ENCODE results near the gene CNTNAP5. TPM values are rescaled to one million over a fixed set of nuclear protein-coding genes. Genes with fewer than 3 reads are reported as not detected.

The CNTNAP5 gene
- total and polyA plus RNA-seq, 2 donors (not counting 1 experiment from before 2014, with no cell fraction given) = not detected

GRCh38 chr2:124045894-124046293 is 20.8 kb downstream of the CNTNAP5 start:
- no peak overlapping the region for H2AFZ ChIP-seq (ENCODE audit: insufficient read depth, low read depth, low read length, poor library complexity, severe bottlenecking)
- Mint-ChIP-seq H3K9me3 (ENCODE audit: insufficient read depth) (no peaks in the 10 kb centered on the region), H3K27me3 (no peaks in the 10 kb centered on the region), H3K27ac (no peak overlapping the region), H3K4me1 (no peaks in the 10 kb centered on the region), H3K4me3 (no peak overlapping the region)
- no peak overlapping the region for H3K4me2 ChIP-seq (replicated peaks; ENCODE audit: low read depth, low read length, poor library complexity, severe bottlenecking)
- 71% methylated on average over 1 of the region's 2 CpGs for WGBS (ENCODE audit: insufficient coverage)
- no peak overlapping the region for H3K9ac ChIP-seq (ENCODE audit: low read length)
- ATAC-seq (ENCODE audit: low read depth) (no peak), DNase-seq (no peak)
- no peaks in the 10 kb centered on the region for H3K4me1 ChIP-seq (ENCODE audit: control insufficient read depth in 2 of 2, insufficient read depth in 2 of 2, low read length in 2 of 2)
- CTCF ChIA-PET = no interaction called here
- TF ChIP-seq CTCF (IDR thresholded peaks at IDR 0.05) (no peak), EZH2 (IDR thresholded peaks at IDR 0.05; ENCODE audit: borderline replicate concordance, insufficient read depth, low read depth, low read length, poor library complexity, severe bottlenecking) (no peak)
- intact Hi-C loops (cut with micrococcal nuclease) = no loop called here
- no peaks in the 10 kb centered on the region for H3K27me3 ChIP-seq (replicated peaks in 1 of 4; ENCODE audit: control extremely low read depth in 1 of 4, control insufficient read depth in 3 of 4, insufficient read depth in 4 of 4, low read length in 3 of 4)
- H3K9me3 ChIP-seq (ENCODE audit: control extremely low read depth in 1 of 3, control insufficient read depth in 2 of 3, insufficient read depth in 1 of 3, low read length in 2 of 3) = no peaks in the 10 kb centered on the region
- no peaks in the 10 kb centered on the region for H3K79me2 ChIP-seq (ENCODE audit: control insufficient read depth, insufficient read depth, low read length)
- no peak overlapping the region for H3K27ac ChIP-seq (ENCODE audit: low read length in 2 of 2)
- no peak overlapping the region for H3K4me3 ChIP-seq (ENCODE audit: control extremely low read depth in 1 of 5, extremely low read depth in 1 of 5, insufficient read depth in 1 of 5, low read depth in 2 of 5, low read length in 4 of 5)
- no peaks in the 10 kb centered on the region for H4K20me1 ChIP-seq (ENCODE audit: control insufficient read depth, insufficient read depth, low read length, poor library complexity, severe bottlenecking)
- POLR2A ChIA-PET = no interaction called here
- no peaks in the 10 kb centered on the region for H3K36me3 ChIP-seq (replicated peaks in 1 of 2; ENCODE audit: control extremely low read depth in 1 of 2, control insufficient read depth in 1 of 2, extremely low read depth in 1 of 2, insufficient read depth in 2 of 2, low read length in 1 of 2)

GRCh38 chr2:124046332-124046731 is 21.2 kb downstream of the CNTNAP5 start:
- no peak overlapping the region for H3K27ac Mint-ChIP-seq
- Histone ChIP-seq H3K79me2 (ENCODE audit: control insufficient read depth, insufficient read depth, low read length) (no peaks in the 10 kb centered on the region), H2AFZ (ENCODE audit: insufficient read depth, low read depth, low read length, poor library complexity, severe bottlenecking) (no peak overlapping the region), H3K27me3 (replicated peaks in 1 of 4; ENCODE audit: control extremely low read depth in 1 of 4, control insufficient read depth in 3 of 4, insufficient read depth in 4 of 4, low read length in 3 of 4) (no peaks in the 10 kb centered on the region), H4K20me1 (ENCODE audit: control insufficient read depth, insufficient read depth, low read length, poor library complexity, severe bottlenecking) (no peaks in the 10 kb centered on the region), H3K4me3 (ENCODE audit: control extremely low read depth in 1 of 5, extremely low read depth in 1 of 5, insufficient read depth in 1 of 5, low read depth in 2 of 5, low read length in 4 of 5) (no peak overlapping the region), H3K9me3 (ENCODE audit: control extremely low read depth in 1 of 3, control insufficient read depth in 2 of 3, insufficient read depth in 1 of 3, low read length in 2 of 3) (no peaks in the 10 kb centered on the region), H3K4me2 (replicated peaks; ENCODE audit: low read depth, low read length, poor library complexity, severe bottlenecking) (no peak overlapping the region), H3K36me3 (replicated peaks in 1 of 2; ENCODE audit: control extremely low read depth in 1 of 2, control insufficient read depth in 1 of 2, extremely low read depth in 1 of 2, insufficient read depth in 2 of 2, low read length in 1 of 2) (no peaks in the 10 kb centered on the region), H3K9ac (ENCODE audit: low read length) (no peak overlapping the region), H3K27ac (ENCODE audit: low read length in 2 of 2) (no peak overlapping the region), H3K4me1 (ENCODE audit: control insufficient read depth in 2 of 2, insufficient read depth in 2 of 2, low read length in 2 of 2) (no peaks in the 10 kb centered on the region)
- ATAC-seq (ENCODE audit: low read depth) (no peak), DNase-seq (no peak)
- WGBS (ENCODE audit: insufficient coverage) = no CpG with 5 or more reads among the region's 3 CpGs
- H3K9me3 Mint-ChIP-seq (ENCODE audit: insufficient read depth) = no peaks in the 10 kb centered on the region
- H3K4me1 Mint-ChIP-seq = no peaks in the 10 kb centered on the region
- ChIA-PET POLR2A (no interaction called here), CTCF (no interaction called here)
- TF ChIP-seq EZH2 (IDR thresholded peaks at IDR 0.05; ENCODE audit: borderline replicate concordance, insufficient read depth, low read depth, low read length, poor library complexity, severe bottlenecking) (no peak), CTCF (IDR thresholded peaks at IDR 0.05) (no peak)
- intact Hi-C loops (cut with micrococcal nuclease) = no loop called here
- no peaks in the 10 kb centered on the region for H3K27me3 Mint-ChIP-seq
- H3K4me3 Mint-ChIP-seq = no peak overlapping the region
